Activated CD8-positive, alpha-beta memory T cell treated with anti-CD3 and anti-CD28 coated beads, Interleukin-2, amount 50 U/mL, for 1 hour (primary cell): ENCODE measurements around the gene MBTPS2.

ENCODE experiments used
- DNase-seq: peaks from one replicate; pipeline ENCODE4 v3.0.0-alpha.2; 2020; ENCODE audit errors: extremely low read depth

The MBTPS2 gene

GRCh38 chrX:21934414-21934813 lies 95.0 kb downstream of the MBTPS2 start:
- no peak for DNase-seq
